Measurements from ENCODE around the gene LIF. TPM values are rescaled to one million over a fixed set of nuclear protein-coding genes. Genes with fewer than 3 reads are reported as not detected.

The LIF gene
- total RNA-seq, 1 experiment from 2014 or later, result 50.2 TPM

GRCh38 chr22:30284666-30285065 is 38.1 kb upstream of the LIF start:
- DNase-seq (ENCODE audit: low spot score), result no peak

DNA sequence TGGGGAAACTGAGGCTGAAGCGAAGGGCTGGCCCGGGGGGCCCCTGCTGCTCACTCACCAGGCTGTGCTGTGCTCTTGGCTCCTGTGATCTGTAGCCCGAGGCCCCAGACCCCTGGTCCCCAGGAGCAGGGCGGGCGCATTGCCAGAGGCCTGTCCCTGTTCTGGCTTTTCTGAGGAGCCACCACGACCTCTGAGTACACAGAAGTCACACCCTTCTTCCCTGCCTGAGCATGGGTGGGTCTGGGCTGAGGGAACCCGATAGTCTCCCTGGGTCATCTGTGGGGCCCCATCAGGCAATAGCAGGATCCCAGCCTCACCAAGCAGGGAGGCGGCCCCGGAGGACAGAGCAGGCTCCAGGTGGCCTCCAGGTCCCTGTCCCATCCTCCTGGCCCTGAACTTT is 37.6 kb upstream of the LIF start:
- no peak for DNase-seq (ENCODE audit: low spot score)

DNA sequence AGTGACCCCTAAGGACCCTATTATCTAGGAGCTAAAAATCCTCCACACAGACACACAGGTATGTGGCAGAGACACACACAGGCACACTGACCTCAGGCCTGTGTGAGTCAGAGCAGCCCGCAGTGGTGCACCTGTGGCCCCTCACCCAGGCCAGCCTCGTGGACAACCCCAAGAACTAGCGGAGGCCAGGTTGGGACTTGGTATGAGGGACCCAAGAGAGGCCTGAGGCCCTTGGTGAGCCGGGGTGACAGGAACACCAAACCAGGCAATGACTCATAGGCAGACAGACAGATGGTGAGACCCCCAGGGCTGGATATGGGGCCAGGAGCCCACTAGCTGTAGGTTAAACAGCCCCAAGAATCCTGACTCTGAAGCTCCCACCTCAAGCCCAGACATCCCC is 36.8 kb upstream of the LIF start:
- no peak for DNase-seq (ENCODE audit: low spot score)

DNA sequence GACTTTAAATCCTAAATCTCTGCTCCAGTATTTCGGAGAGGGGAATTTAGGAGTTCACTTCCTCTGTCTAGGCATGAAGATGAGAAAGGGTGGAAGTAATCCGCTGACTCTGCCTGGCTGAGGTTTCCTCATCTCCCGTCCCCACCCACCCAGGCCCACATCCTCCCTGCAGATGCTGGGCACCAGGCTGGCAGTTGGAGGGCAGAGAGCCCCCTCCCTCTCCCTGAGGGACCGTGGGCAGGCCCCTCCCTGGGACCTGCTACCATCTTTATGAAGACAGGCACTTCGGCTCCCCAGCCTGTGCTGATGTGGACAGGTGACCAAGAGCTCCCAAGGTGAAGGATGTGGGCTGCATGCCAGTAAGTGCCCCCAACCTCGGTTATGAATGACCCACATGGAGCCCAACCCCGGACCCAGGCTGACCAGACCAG is 36.1 kb upstream of the LIF start:
- DNase-seq (ENCODE audit: low spot score), result no peak

- DNase-seq (ENCODE audit: low spot score), result no peak
These were observed 33.9 kb upstream of the LIF start for GRCh38 chr22:30280505-30280904.

DNA sequence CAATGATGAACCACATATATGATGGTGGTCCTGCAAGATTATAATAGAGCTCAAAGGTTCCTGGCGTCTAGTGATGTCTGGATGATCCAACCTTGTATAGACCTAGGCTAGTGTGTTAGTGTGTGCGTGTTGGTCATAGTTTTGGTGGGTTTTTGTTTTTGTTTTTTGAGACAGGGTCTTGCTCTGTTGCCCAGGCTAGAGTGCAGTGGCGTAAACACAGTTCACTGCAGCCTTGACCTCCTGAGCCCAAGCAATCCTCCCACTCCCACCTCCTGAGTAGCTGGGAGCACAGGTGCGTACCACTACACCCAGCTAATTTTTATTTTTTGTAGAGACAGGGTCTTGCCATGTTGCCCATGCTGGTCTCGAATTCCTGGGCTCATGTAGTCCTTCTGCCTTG is 33.4 kb upstream of the LIF start:
- DNase-seq (ENCODE audit: low spot score), result no peak

DNA sequence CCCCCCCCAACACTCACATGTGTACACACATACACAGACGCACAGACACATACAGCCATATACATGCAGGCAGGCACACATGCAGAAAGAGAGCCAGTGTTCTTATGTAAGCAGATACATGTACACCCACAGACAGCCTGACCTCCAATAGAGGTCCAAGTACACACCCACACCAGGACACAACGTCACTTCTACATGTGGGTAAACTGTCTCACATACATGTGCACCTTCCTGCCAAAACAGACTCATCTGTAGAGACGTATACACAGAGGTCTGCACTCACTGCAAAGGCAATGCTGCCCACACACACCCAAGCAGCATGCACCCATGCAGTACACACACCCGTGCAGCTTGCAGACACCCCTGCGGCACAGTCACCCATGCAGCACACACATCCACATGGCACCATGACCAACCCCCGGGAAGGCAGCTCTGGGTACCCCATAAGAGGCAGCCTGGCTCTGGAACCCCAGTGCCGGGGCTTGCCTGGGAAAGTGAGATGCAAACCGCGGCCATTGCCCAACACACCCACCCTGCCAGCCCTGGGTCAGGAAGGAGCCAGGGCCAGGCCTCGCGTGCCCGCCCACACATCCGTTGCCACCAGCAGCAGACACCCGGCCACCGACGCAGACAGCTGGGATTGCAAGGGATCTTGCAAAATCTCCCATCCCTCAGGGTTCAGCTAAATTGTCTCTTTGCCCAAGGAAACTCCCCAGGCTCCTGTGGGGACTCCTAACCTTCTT is 32.7 kb upstream of the LIF start:
- DNase-seq (ENCODE audit: low spot score), result no peak

DNA sequence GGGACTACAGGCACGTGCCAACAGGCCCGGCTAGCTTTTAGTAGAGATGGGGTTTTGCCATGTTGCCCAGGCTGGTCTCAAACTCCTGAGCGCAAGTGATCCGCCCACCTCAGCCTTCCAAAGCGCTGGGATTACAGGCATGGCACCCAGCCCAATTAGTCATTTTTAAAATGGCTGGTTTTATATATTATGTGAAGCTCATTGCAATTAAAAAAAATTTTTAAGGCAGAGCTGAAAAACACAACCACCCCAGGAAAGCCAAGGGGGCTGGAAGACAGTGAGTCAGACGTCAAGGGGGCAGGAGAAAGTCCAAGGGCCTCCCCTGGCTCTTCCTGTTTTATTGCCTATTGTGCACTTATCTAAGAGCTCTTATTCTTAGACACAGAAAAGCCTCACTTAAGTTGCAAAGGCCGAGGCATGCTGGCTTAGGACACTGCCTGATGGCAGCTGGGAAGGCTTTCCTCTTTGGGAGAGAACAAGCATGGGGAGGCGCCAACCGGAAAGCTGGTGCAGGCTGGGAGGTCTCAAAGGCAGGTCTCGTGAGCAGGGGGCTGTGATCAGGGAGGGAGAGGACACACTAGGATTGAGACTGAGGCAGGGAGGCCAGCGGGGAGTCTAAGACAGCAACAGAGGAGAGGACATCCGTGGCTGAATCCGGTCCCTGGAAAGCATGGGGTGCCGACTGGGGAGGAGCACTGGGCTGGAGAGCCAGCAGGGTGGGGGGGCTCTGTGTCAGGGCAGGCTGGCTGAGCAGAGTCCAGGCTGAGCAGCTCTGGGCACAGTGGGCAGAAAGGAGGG is 31.2 kb upstream of the LIF start:
- DNase-seq (ENCODE audit: low spot score), result no peak

GRCh38 chr22:30276039-30276438 is 29.5 kb upstream of the LIF start:
- DNase-seq (ENCODE audit: low spot score), result no peak

GRCh38 chr22:30275625-30276024 is 29.1 kb upstream of the LIF start:
- DNase-seq (ENCODE audit: low spot score), result peak; percentile 20

GRCh38 chr22:30274437-30274812 is 27.9 kb upstream of the LIF start:
- no peak for DNase-seq (ENCODE audit: low spot score)

GRCh38 chr22:30273711-30274436 is 27.3 kb upstream of the LIF start:
- no peak for DNase-seq (ENCODE audit: low spot score)

GRCh38 chr22:30272781-30273601 is 26.4 kb upstream of the LIF start:
- DNase-seq (ENCODE audit: low spot score), result no peak

GRCh38 chr22:30270832-30271231 is 24.3 kb upstream of the LIF start:
- no peak for DNase-seq (ENCODE audit: low spot score)

GRCh38 chr22:30268331-30268730 is 21.8 kb upstream of the LIF start:
- no peak for DNase-seq (ENCODE audit: low spot score)

- no peak for DNase-seq (ENCODE audit: low spot score)
These were observed 21.1 kb upstream of the LIF start for GRCh38 chr22:30267382-30268302.

GRCh38 chr22:30266445-30267381 is 20.2 kb upstream of the LIF start, which contains the start of gene OSM:
OSM (minus strand) TSS chr22:30266851; CDS start chr22:30266799, 52 bp downstream.
- no peak for DNase-seq (ENCODE audit: low spot score)

GRCh38 chr22:30265823-30266444 is 19.4 kb upstream of the LIF start:
- DNase-seq (ENCODE audit: low spot score), result no peak

All from HT-29 (cell line).